ENCODE data around the gene SERGEF.

Gene SERGEF

GRCh38 chr11:17851697-17852096 lies 161.2 kb downstream of the SERGEF start:
- no peak overlapping the region for H3K27ac ChIP-seq (ENCODE audit: low read depth, low read length)
- no peaks in the 10 kb centered on the region for H3K79me2 ChIP-seq (ENCODE audit: insufficient read depth, low read length)
- no peaks in the 10 kb centered on the region for H3K9me2 ChIP-seq (replicated peaks; ENCODE audit: insufficient read depth, low read length)
- no peak overlapping the region for H3K9ac ChIP-seq (ENCODE audit: low read length)
- no peaks in the 10 kb centered on the region for H3K9me3 ChIP-seq (ENCODE audit: insufficient read depth, low read length)
- H3K4me2 ChIP-seq (ENCODE audit: low read depth, low read length, poor library complexity, severe bottlenecking) = no peak overlapping the region
- no peak overlapping the region for H3K4me3 ChIP-seq (ENCODE audit: insufficient read depth, low read length, poor library complexity, severe bottlenecking)
- TF ChIP-seq CTCF (IDR thresholded peaks at IDR 0.05; ENCODE audit: insufficient read depth, low read length, poor library complexity, severe bottlenecking) (no peak), EZH2phosphoT487 (conservative IDR thresholded peaks at IDR 0.05; ENCODE audit: low read length) (no peak)
- H2AFZ ChIP-seq (ENCODE audit: low read depth, low read length, severe bottlenecking) = no peak overlapping the region
- H3K36me3 ChIP-seq (ENCODE audit: low read length) = no peaks in the 10 kb centered on the region
- H3F3A ChIP-seq (ENCODE audit: insufficient read depth) = no peaks in the 10 kb centered on the region
- H4K20me1 ChIP-seq (ENCODE audit: low read depth, low read length) = no peaks in the 10 kb centered on the region
- H3K27me3 ChIP-seq (ENCODE audit: low read length) = no peaks in the 10 kb centered on the region

- no peaks in the 10 kb centered on the region for H3K79me2 ChIP-seq (ENCODE audit: insufficient read depth, low read length)
- TF ChIP-seq EZH2phosphoT487 (conservative IDR thresholded peaks at IDR 0.05; ENCODE audit: low read length) (no peak), CTCF (IDR thresholded peaks at IDR 0.05; ENCODE audit: insufficient read depth, low read length, poor library complexity, severe bottlenecking) (no peak)
- H4K20me1 ChIP-seq (ENCODE audit: low read depth, low read length) = no peaks in the 10 kb centered on the region
- H3K36me3 ChIP-seq (ENCODE audit: low read length) = no peaks in the 10 kb centered on the region
- H3K27ac ChIP-seq (ENCODE audit: low read depth, low read length) = no peak overlapping the region
- H3K9ac ChIP-seq (ENCODE audit: low read length) = no peak overlapping the region
- no peak overlapping the region for H3K4me2 ChIP-seq (ENCODE audit: low read depth, low read length, poor library complexity, severe bottlenecking)
- no peaks in the 10 kb centered on the region for H3F3A ChIP-seq (ENCODE audit: insufficient read depth)
- no peak overlapping the region for H2AFZ ChIP-seq (ENCODE audit: low read depth, low read length, severe bottlenecking)
- no peaks in the 10 kb centered on the region for H3K9me2 ChIP-seq (replicated peaks; ENCODE audit: insufficient read depth, low read length)
- no peak overlapping the region for H3K4me3 ChIP-seq (ENCODE audit: insufficient read depth, low read length, poor library complexity, severe bottlenecking)
- no peaks in the 10 kb centered on the region for H3K27me3 ChIP-seq (ENCODE audit: low read length)
- H3K9me3 ChIP-seq (ENCODE audit: insufficient read depth, low read length) = no peaks in the 10 kb centered on the region
Measured at GRCh38 chr11:17850336-17850735, 162.5 kb downstream of the SERGEF start.

GRCh38 chr11:17848715-17849114 lies 164.1 kb downstream of the SERGEF start:
- Histone ChIP-seq H3K9ac (ENCODE audit: low read length) (no peak overlapping the region), H3K4me3 (ENCODE audit: insufficient read depth, low read length, poor library complexity, severe bottlenecking) (no peak overlapping the region), H3K9me2 (replicated peaks; ENCODE audit: insufficient read depth, low read length) (no peaks in the 10 kb centered on the region), H3F3A (ENCODE audit: insufficient read depth) (no peaks in the 10 kb centered on the region), H3K79me2 (ENCODE audit: insufficient read depth, low read length) (no peaks in the 10 kb centered on the region), H4K20me1 (ENCODE audit: low read depth, low read length) (no peaks in the 10 kb centered on the region), H3K36me3 (ENCODE audit: low read length) (no peaks in the 10 kb centered on the region), H3K27ac (ENCODE audit: low read depth, low read length) (no peak overlapping the region), H3K9me3 (ENCODE audit: insufficient read depth, low read length) (no peaks in the 10 kb centered on the region), H3K27me3 (ENCODE audit: low read length) (no peaks in the 10 kb centered on the region), H3K4me2 (ENCODE audit: low read depth, low read length, poor library complexity, severe bottlenecking) (no peak overlapping the region), H2AFZ (ENCODE audit: low read depth, low read length, severe bottlenecking) (no peak overlapping the region)
- TF ChIP-seq CTCF (IDR thresholded peaks at IDR 0.05; ENCODE audit: insufficient read depth, low read length, poor library complexity, severe bottlenecking) = no peak
- TF ChIP-seq EZH2phosphoT487 (conservative IDR thresholded peaks at IDR 0.05; ENCODE audit: low read length) = no peak
